HG02623 (cell line): Measurements from ENCODE around the gene METAP1.
A peak's percentile ranks its signal among the peaks of the same experiment; 100 is the strongest.
"Not testable (repeated sequence)": the region's sequence is repeated elsewhere in the genome, so short reads cannot be mapped to it uniquely, and the experiment has no call there.

Experiments used
- ATAC-seq: cut with Tn5 transposase; IDR thresholded peaks from one replicate; pipeline ENCODE4 v1.9.1; 2021; ENCODE audit warnings: moderate library complexity; ENCODE audit not compliant: unreplicated experiment

The METAP1 gene

GRCh38 chr4:98995183-98996055 is at the start of gene METAP1:
METAP1 (plus strand) TSS chr4:98995721; CDS start chr4:98995754, 33 bp downstream.
- peak; percentile 92 for ATAC-seq

DNA sequence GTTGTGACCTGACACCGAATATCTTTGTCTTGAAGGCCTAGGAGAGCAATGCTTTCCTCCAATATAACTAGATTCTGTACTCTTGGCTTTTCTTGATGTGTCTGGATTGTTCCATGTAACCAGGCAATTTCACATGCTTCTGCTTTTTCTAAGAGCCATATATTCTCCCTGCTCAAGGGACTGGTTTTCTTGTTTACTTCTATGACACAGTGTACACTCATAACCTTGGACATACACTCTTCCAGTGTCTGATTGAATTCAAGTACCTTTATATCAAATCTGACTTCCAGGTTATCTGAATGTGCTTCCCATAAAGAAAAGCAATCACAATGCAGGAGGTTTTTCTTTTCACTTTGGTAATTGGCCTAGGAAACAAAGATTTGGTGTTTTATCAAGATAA is 49.2 kb upstream of the METAP1 start:
- ATAC-seq, result no peak

- ATAC-seq, result no peak
Measured at GRCh38 chr4:98950925-98951324, 44.6 kb upstream of the METAP1 start.

- ATAC-seq, result no peak
Measured at GRCh38 chr4:98951710-98952109, 43.8 kb upstream of the METAP1 start.

GRCh38 chr4:98955229-98955628 is 40.3 kb upstream of the METAP1 start:
- ATAC-seq, result no peak

DNA sequence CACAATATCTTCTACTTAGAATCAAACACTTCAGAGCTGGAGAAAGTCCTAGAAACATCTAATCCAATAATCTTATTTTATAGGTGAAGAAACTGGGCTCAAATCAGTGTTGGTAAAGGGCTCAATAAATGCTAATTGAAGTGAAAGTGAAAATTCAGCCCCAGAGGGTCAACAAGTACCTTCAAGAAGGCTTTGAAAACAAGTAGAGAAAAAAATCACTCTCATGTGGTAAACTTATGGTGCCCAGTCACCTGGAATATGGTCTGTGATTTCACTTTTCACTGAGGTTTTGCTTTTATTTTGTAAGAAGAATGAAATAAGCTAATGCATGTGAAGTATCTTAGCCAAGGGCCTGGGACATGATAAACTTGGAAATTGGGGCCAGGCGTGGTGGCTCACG is 37.5 kb upstream of the METAP1 start:
- ATAC-seq, result no peak

GRCh38 chr4:98959411-98959810 is 36.1 kb upstream of the METAP1 start:
- no peak for ATAC-seq

GRCh38 chr4:98961770-98962169 is 33.8 kb upstream of the METAP1 start:
- ATAC-seq, result no peak

GRCh38 chr4:98963538-98964433 is 31.7 kb upstream of the METAP1 start:
- ATAC-seq, result no peak

DNA sequence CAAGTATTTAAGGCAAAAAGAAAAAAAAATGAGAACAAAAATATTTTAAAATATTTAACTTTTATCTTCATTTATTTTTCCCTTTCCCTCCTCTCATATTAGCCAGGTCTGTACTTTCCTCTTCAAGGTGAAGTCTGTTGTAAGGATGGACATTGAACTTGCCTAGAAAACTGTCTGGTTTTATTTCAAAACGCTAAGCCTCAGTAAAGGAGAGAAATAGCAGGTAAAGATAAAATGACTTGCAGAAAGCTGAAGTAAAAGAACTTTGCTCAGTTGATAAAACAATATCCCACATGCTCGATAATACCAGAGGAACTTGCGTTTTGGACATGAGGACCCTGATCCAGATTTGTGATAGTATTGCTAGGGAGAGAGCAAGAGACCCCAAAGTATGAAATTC is 28.6 kb upstream of the METAP1 start:
- no peak for ATAC-seq

GRCh38 chr4:98967786-98968329 is 27.7 kb upstream of the METAP1 start:
- no peak for ATAC-seq

DNA sequence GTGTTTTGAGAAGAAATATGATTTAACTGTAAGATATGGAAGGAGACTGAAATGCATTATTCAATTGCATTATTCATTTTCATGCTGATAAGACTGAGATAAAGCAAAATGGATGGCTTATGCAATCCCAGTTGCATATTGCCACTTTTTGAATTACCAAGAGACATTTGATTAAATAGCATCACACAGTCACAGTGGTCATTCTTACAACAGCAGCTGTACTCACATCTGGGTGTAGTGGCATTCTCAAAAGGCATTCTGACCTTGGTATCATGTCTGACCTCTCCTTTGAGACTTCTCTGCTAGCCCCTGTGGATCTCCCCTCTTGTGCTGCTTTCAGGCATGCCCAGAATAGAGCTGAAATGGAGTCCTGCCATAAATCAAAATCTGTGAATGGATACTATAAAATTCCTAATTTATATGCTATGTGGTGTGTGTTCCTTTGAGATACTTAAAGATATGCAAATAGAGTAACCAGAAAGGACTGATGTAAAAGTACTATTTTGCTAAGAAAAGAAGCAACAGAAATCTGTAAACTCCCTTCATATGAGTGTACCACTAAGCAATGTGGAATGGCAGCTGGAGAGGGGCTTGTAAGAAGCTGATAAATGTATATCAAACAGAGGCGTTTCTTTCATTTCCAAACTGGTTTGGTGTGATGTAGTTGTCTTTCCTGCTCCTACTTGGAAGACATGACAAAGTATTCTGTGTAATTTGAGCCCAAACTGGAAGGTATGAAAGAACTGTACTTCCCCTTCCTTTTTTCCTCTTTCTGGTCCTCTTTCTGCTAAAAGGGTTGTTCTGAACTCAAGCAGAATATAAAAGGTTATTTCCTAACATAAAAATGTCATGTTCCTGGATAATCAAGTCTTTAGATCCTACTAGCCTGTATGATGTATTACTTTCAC is 25.4 kb upstream of the METAP1 start:
- no peak for ATAC-seq

DNA sequence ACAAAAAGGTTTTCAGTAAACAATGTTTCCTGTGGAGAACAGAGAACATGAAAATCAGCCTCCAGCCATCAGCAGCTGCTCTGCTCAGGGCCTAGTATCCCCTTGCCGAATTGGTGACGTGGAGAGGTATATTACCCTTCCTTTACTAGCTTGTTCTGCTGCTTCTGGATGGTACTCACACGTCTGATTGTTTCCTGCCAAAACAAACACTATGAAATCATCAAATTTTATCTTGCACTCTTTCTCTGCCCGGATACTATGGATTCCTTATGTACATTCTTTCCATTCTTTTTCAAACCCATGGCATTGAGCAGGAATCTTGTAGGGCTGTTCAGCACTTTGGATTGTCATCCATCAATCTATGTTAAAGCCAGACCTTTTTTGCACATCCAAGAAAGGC is 18.8 kb upstream of the METAP1 start:
- ATAC-seq, result no peak

DNA sequence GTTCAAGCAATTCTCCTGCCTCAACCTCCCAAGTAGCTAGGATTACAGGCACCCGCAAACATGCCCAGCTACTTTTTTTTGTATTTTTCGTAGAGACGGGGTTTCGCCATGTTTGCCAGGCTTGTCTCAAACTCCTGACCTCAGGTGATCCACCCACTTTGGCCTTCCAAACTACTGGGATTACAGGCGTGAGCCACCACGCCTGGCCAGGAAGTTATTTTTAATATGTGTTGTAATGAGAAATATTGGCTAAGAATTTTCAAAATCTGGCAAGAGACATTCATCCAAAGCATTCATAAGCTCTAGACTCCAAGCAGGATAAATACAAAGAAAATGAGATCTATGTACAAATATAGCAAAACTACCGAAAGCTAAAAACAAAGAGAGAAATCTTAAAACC is 18.0 kb upstream of the METAP1 start:
- no peak for ATAC-seq

- no peak for ATAC-seq
Measured at GRCh38 chr4:98987720-98988119, 7.8 kb upstream of the METAP1 start.

DNA sequence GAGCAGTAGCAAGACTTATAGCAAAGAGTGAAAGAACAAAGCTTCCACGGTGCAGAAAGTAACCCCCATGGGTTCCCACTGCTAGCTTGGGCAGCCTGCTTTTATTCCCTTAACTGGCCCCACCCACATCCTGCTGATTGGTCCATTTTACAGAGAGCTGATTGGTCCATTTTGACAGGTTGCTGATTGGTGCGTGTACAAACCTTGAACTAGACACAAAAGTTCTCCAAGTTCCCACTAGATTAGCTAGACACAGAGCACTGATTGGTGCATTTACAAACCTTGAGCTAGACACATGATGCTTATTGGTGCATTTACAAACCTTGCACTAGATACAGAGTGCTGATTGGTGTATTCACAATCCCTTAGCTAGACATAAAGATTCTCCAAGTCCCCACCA is 2.7 kb upstream of the METAP1 start:
- ATAC-seq, result not testable (repeated sequence)

DNA sequence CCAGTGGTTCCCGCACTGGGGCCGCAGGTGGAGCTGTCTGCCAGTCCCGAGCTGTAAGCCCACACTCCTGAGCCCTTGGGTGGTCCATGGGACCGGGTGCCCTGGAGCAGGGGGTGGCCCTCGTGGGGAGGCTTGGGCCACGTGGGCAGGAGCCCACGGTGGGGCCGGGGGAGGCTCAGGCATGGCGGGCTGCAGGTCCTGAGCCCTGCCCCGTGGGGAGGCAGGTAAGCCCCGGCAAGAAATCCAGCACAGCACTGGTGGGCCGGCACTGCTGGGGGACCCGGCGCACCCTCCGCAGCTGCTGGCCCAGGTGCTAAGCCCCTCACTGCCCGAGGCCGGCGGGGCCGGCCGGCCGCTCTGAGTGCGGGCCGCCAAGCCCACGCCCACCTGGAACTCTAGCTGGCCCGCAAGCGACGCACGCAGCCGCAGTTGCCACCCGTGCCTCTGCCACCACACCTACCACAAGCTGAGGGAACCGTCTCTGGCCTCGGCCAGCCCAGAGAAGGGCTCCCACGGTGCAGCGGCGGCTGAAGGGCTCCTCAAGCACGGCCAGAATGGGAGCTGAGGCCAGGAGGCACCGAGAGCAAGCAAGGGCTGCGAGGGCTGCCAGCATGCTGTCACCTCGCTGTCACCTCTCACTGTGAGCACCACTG is 2.0 kb upstream of the METAP1 start:
- ATAC-seq, result no peak

DNA sequence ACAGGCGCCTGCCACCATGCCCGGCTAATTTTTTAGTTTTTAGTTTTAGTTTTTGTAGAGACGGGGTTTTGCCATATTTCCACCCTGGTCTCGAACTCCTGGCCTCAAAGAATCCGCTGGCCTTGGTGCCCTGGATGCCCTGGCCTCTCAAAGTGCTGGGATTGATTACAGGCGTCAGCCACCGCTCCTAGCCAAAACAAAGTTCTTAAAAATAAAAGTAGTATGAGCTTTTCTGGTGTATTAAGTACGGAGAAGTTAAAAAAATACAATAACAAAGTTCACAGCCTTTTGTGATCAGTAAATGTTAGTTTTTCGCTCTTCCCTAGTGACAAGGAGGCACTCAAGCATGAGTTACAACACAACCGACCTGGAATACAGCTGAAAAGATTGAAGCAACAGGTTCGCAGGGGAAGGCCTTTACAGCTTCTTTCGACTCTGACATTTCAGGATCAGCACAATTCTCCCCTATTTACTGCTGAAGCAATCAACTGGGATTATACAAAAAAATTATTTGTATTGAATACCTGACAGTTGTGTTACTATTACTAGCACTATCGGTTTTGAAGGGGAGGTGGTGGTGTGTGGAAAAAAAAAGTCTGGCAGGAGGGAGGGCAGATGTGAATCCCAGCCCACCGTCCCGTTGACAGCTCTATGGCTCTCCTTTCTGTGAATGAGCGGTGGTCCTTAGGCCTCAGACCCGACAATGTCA is 893 bp upstream of the METAP1 start:
- no peak for ATAC-seq

DNA sequence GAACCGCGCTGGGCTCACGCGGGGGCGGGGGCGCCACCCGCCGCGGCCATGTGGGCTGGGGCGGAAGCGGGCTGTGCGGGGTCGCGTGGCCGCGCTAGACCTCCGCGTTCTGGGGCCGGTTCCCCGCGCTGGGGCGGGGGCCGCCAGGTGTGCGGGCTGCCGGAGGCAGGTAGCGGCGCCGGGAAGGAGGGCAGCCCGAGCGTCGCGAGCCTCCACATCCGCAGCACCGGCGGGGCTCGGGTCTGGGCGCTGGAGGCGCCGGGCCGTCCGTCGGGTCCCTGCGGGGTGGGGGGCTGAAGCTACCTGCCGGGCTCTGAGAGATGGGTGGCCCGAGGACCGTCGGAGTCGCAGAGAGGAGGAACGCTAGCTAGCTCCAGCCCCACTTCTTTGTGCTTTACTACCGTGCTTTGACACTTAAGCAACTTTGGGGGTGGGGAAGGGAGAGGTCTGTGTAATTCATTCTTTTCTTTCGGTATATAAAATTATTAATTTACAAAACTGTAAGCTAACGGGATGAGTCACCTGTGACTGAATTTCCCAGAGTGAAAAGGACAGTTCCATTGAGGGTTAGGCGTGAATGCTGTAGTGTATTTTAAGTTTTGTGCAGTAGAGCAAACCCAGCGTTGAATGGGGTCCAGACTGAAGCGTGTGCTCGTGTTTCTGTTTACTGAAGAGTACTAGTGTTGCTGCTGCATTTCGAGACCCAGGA is 689 bp downstream of the METAP1 start:
- no peak for ATAC-seq
